Nephron (organoid): ENCODE measurements around the gene SLC17A9.
A peak's percentile ranks its signal among the peaks of the same experiment; 100 is the strongest.

Experiments used
- H3K27ac Mint-ChIP-seq, 3 experiments: 2 replicates each; pipeline ENCODE4 v1.8.0; 2020; ENCODE audit warnings: mixed read lengths in 3 of 3, mild to moderate bottlenecking in 2 of 3, moderate library complexity in 1 of 3
- H3K27me3 Mint-ChIP-seq: 2 replicates; pipeline ENCODE4 v1.8.0; 2021; ENCODE audit warnings: low read depth, mild to moderate bottlenecking, moderate library complexity, mixed read lengths
- H3K36me3 Mint-ChIP-seq: 2 replicates; pipeline ENCODE4 v1.8.0; 2020; ENCODE audit warnings: low read depth, mixed read lengths
- H3K4me1 Mint-ChIP-seq: 2 replicates; pipeline ENCODE4 v1.8.0; 2020; ENCODE audit warnings: mixed read lengths
- H3K4me3 Mint-ChIP-seq, 3 experiments: 2 replicates each; pipeline ENCODE4 v1.8.0; 2020; ENCODE audit warnings: mild to moderate bottlenecking in 3 of 3, mixed read lengths in 3 of 3, moderate library complexity in 2 of 3
- H3K9me3 Mint-ChIP-seq: 2 replicates; pipeline ENCODE4 v1.8.0; 2020; ENCODE audit warnings: mixed read lengths
- TF ChIP-seq, protein P1 (sequence below), 3 experiments: fragments of 200-600 bp; sonication (generic); IDR thresholded peaks; one replicate each; pipeline ENCODE4 v1.5.0; 2021; ENCODE audit warnings: antibody characterized with exemption in 3 of 3; ENCODE audit not compliant: unreplicated experiment in 3 of 3

SLC17A9 gene

DNA sequence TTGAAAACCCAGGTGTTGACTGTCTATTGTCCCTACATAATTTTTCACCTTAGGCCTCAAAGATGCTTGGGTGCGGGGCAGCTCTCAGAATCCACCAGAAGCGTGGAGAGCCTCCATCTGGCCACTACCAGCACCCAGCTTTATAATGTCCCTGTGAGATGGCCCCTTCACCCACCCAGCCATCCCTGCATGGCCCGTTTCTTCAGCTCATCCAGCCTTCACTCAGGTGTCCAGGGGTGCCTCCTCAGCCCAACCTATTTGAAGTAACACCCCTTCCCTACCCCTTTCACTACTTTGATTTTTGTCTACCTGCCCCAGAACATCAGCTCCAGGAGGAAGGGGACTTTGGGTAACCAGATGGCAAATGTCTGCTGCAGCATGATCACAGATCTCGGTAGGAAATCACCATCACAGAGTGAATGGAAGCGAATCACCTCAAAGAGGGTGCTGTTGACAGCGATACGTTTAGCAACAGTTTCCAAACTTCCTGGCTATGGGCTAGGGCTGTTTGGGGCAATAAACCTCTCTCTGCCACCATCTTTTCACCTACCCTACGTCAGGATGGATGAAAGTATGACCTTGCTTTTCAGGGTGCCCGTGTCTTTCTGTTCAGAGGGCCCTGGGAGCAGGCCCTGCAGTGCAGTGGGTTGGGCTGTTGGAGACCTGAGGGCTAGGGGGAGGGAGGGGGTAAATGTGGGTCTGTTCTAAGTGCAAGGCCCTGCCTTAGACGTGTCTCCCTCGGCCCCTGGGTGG is 1.2 kb upstream of the SLC17A9 start:
- H3K27me3 Mint-ChIP-seq, result no peaks in the 10 kb centered on the region
- H3K4me1 Mint-ChIP-seq, result peaks cover 9% of the 10 kb centered on the region
- H3K36me3 Mint-ChIP-seq, result peaks cover 51% of the 10 kb centered on the region
- H3K4me3 Mint-ChIP-seq, result no peak overlapping the region
- no peaks in the 10 kb centered on the region for H3K9me3 Mint-ChIP-seq
- TF ChIP-seq, protein P1, sequence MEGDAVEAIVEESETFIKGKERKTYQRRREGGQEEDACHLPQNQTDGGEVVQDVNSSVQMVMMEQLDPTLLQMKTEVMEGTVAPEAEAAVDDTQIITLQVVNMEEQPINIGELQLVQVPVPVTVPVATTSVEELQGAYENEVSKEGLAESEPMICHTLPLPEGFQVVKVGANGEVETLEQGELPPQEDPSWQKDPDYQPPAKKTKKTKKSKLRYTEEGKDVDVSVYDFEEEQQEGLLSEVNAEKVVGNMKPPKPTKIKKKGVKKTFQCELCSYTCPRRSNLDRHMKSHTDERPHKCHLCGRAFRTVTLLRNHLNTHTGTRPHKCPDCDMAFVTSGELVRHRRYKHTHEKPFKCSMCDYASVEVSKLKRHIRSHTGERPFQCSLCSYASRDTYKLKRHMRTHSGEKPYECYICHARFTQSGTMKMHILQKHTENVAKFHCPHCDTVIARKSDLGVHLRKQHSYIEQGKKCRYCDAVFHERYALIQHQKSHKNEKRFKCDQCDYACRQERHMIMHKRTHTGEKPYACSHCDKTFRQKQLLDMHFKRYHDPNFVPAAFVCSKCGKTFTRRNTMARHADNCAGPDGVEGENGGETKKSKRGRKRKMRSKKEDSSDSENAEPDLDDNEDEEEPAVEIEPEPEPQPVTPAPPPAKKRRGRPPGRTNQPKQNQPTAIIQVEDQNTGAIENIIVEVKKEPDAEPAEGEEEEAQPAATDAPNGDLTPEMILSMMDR (IDR thresholded peaks at IDR 0.05; ENCODE audit: unreplicated experiment in 3 of 3), result no peak
- no peak overlapping the region for H3K27ac Mint-ChIP-seq

DNA sequence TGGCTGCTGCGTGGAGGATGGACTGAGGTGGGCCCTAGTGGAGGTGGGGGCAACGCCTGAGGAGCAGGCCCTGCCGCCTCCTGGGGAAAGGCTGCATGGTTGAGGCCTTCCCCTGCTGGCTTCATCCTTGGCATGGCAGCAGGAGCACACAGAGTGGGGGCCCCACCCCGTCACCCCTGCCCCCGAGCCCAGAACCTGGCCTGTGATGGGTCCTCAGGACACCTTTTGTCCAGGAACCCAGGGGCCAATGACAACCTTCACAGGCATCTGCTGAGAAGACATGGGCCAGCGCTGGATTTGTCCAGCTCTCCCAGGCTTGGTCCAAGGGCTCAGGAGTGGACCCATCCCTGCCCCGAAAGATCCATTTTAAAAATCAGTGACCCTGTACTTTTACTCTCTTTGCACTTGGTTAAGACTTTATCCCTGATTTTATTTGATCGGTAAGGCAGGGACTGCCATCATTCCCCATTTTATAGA is 575 bp upstream of the SLC17A9 start:
- no peak overlapping the region for H3K4me3 Mint-ChIP-seq
- no peaks in the 10 kb centered on the region for H3K9me3 Mint-ChIP-seq
- no peaks in the 10 kb centered on the region for H3K27me3 Mint-ChIP-seq
- peaks cover 9% of the 10 kb centered on the region for H3K4me1 Mint-ChIP-seq
- H3K27ac Mint-ChIP-seq, result no peak overlapping the region
- H3K36me3 Mint-ChIP-seq, result peaks cover 45% of the 10 kb centered on the region
- TF ChIP-seq, protein P1 (IDR thresholded peaks at IDR 0.05; ENCODE audit: unreplicated experiment in 3 of 3), result no peak

DNA sequence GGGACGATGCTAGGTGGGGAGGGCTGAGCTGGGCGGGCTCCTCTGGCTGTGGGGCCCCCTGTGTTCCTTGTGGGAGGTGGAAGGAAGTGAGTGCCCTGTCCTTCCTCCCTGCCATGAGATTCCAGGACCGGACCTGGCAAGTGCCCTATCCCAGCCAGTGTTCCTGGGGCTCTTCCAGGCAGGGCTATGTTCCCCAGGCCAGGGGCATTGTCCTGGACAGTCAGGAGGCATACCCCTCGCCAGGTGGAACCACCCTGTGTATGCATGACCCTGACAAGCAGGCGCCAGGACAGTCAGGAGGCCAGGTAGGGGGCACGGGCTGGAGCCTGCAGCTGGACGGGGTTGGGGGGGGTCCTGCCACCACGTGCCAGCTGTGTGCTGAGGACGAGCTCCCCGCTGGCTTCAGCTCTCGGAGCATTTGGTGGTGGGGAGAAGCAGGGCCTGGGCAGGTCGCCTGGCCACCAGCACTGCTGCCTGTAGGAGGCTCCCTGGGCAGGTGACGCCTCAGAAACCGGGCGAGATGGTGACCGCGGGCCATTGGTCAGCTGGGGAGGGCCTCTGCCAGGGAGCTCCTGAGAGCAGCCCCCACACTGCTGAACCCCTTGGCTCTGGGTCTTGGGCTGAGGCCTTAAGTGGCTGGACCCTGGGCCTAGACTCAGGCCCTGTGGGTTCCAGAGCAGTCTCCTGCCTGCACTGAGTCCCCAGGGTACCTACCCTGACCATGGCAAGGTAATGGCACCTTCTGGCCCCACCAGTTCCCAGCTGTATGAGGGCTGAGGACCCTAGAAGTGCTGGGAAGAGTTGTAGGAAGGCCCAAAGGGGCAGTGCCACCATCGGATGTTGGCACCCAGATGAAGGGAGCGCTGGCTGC is 694 bp downstream of the SLC17A9 start:
- no peak overlapping the region for H3K4me3 Mint-ChIP-seq
- no peaks in the 10 kb centered on the region for H3K9me3 Mint-ChIP-seq
- H3K27ac Mint-ChIP-seq, result peak overlapping the region; percentile 91 to 96 (median 91)
- peaks cover 32% of the 10 kb centered on the region for H3K36me3 Mint-ChIP-seq
- H3K27me3 Mint-ChIP-seq, result peaks cover 3% of the 10 kb centered on the region
- H3K4me1 Mint-ChIP-seq, result peaks cover 9% of the 10 kb centered on the region
- TF ChIP-seq, protein P1 (IDR thresholded peaks at IDR 0.05; ENCODE audit: unreplicated experiment in 3 of 3), result no peak

DNA sequence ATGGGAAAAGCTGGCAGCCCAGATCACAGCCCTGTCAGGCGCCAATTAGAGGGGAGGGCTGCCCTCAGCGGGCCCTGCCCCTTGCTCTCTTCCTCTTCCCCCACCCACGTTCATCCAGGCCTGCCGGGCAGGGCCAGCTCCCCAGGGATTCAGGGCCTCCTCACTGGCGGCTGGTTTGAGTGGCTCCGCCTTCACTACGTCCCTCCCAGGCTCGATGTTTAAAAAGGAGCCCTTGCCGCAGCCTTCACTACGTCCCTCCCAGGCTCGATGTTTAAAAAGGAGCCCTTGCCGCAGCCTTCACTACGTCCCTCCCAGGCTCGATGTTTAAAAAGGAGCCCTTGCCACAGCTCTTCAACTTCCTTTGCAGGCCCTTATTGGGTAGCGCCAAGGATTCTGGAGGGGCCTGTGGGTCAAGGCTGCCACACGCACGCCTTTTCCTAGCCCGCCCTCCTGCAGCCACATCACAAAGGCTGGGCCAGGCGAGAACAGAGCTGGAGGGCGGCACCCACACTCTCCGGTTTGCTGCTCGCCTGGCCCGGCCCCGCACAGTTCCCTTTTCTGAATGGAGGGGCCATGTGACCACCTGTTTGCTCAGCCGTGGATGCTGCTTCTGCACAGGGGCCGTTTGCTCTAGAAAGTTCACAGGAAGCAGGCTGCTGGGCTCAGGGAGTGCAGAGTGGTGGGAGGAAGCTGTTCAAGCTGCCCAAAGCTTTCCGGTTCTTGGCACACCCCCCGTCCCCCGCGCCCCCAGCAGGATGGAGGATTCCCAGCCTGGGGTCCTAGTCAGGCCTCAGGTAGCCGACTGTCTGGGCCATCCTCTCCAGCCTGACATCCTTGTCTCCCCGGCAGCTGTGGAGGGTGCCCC is 1.6 kb downstream of the SLC17A9 start:
- H3K36me3 Mint-ChIP-seq, result peaks cover 23% of the 10 kb centered on the region
- peak overlapping the region; percentile 58 to 71 (median 64) for H3K4me3 Mint-ChIP-seq
- TF ChIP-seq, protein P1 (IDR thresholded peaks at IDR 0.05; ENCODE audit: unreplicated experiment in 3 of 3), result no peak
- peaks cover 9% of the 10 kb centered on the region for H3K4me1 Mint-ChIP-seq
- peak overlapping the region; percentile 91 to 96 (median 91) for H3K27ac Mint-ChIP-seq
- H3K9me3 Mint-ChIP-seq, result no peaks in the 10 kb centered on the region
- H3K27me3 Mint-ChIP-seq, result peaks cover 3% of the 10 kb centered on the region

DNA sequence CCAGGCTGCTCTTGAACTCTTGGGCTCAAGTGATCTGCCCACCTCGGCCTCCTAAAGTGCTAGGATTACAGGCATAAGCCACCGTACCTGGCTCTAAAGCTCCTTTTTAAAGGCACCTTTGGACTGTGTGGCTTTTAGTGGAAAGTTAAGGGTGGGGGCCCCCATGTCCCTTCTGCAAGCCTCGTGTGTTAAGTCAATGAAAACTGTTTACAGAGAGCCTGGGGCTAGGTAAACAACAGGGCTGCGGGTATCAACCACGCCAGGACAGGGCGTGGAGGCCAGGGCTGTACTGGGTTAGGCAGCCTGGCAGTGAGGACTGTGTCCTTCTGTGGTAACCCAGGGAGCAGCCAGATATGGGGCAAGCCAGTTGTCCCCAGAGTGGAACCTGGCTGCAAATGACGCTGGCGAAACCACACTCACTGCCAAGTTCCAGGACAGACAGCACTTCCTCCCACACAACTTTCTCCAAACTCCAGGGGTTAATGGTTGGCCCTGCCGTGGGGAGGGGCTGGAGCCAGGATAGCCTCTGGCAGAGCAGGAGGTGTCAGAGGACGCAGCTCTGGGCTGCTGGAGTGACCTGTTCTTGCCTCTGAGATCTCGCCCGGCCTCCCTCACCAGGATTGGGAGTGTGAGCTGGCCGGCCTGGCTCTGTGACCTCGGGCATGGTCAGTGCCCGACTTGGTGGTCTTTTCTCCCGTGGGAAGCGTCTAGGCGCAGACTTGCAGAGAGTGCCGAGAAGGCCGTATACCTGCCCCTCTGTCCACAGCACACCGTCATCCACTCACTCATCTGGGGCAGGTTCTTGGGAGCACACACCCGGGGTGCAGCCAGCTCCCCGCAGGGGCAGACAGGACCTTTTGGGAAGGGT is 3.2 kb downstream of the SLC17A9 start:
- no peaks in the 10 kb centered on the region for H3K9me3 Mint-ChIP-seq
- no peak overlapping the region for H3K27ac Mint-ChIP-seq
- H3K4me3 Mint-ChIP-seq, result no peak overlapping the region
- peaks cover 7% of the 10 kb centered on the region for H3K36me3 Mint-ChIP-seq
- H3K27me3 Mint-ChIP-seq, result peaks cover 7% of the 10 kb centered on the region
- TF ChIP-seq, protein P1 (IDR thresholded peaks at IDR 0.05; ENCODE audit: unreplicated experiment in 3 of 3), result no peak
- peaks cover 9% of the 10 kb centered on the region for H3K4me1 Mint-ChIP-seq
